ENCODE data around the gene ZNF414. TPM values are rescaled to one million over a fixed set of nuclear protein-coding genes. Genes with fewer than 3 reads are reported as not detected.

ZNF414 gene
- total and polyA plus RNA-seq, 10 of the 15 experiments (the other 5 are each of a cell fraction or from before 2014, with no cell fraction given): 0.16 to 23.7 (median 5.3) TPM; not detected in 1

DNA sequence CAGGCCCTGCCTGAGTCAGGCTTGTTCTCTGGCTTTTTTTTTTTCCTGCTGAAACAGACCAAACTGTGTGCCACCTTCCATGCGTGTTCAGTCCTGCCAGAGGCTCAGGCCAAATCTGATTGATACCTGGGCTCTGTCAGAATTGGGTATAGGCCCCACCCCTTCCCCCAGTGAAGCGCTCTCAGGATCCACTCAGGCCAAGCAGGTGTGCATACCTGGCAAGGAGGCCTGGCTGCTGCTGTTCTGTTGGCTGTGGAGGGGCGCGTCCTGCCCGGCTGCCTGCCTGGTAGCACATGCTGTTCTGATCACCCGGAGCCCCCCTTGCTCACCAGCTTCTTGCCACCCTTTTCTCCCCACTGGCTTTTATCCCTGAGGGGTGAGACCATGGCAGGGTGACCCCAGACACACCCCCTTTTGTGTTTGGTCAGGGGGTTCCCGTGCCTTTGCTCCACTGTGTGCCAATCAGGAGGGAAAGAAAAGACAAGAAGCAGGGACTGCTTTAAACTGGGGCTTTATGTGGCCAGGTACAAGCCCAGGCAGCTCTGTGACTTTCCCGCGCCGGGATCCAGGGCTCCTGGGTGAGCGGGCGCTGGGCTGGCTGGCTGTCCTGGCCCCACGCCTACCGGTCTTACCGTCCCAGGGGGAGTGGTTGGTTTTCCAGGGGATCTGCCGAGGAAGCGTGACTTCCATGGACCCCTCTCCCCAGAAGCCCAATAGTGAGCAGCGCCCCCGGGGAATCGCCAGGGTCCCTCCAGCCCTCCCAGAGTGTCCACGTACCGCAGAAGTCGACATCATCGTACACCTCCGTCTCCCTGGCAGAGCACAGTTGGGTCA is 24.2 kb downstream of the ZNF414 start:
- Histone ChIP-seq H3K4me2 (ENCODE audit: control insufficient read depth, insufficient read depth) (no peak overlapping the region), H3K4me3 (no peak overlapping the region), H3K27me3 (replicated peaks in 1 of 2; ENCODE audit: control insufficient read depth in 2 of 2, insufficient read depth in 2 of 2, low read length in 1 of 2) (no peaks in the 10 kb centered on the region), H3K9ac (ENCODE audit: control insufficient read depth, insufficient read depth, low read length) (no peak overlapping the region), H3K4me1 (ENCODE audit: control insufficient read depth, insufficient read depth, low read length) (peaks cover 7% of the 10 kb centered on the region), H3K36me3 (ENCODE audit: control insufficient read depth in 2 of 2, insufficient read depth in 2 of 2, low read length in 1 of 2) (peaks cover 32 to 38% of the 10 kb centered on the region in 2 experiments), H4K20me1 (ENCODE audit: control insufficient read depth, insufficient read depth) (no peaks in the 10 kb centered on the region; the same call in 1 of the 2 replicates), H3K27ac (ENCODE audit: control insufficient read depth, insufficient read depth) (no peak overlapping the region), H2AFZ (ENCODE audit: control insufficient read depth, low read depth, low read length) (no peak overlapping the region), H3K79me2 (ENCODE audit: control insufficient read depth, insufficient read depth, low read length) (no peaks in the 10 kb centered on the region), H3K9me3 (replicated peaks; ENCODE audit: control insufficient read depth, insufficient read depth, low read length) (no peaks in the 10 kb centered on the region)
- CTCF ChIA-PET: no interaction called here
- WGBS (ENCODE audit: insufficient coverage, insufficient replicate concordance, low lambda C conversion rate, missing lambda C conversion rate): 92% methylated on average over 25 of the region's 25 CpGs
- intact Hi-C loops (cut with micrococcal nuclease; ENCODE audit: unreplicated experiment): no loop called here
- RAD21 ChIA-PET (ENCODE audit: unreplicated experiment): no interaction called here
- POLR2A ChIA-PET: no interaction called here
- BruUV-seq (replicated peaks): no TSS peak
- ATAC-seq: peak; percentile 37
- no peak for DNase-seq (ENCODE audit: low read depth, low spot score)
- in situ Hi-C loops (cut with MboI): no loop called here
- SMC1A ChIA-PET (ENCODE audit: uncharacterized antibody, unreplicated experiment): no interaction called here
- no peak for FAIRE-seq
- no peak for TF ChIP-seq IKZF2 (IDR thresholded peaks at IDR 0.05)
- peak; percentile 39; the same call in 1 of the 2 replicates for TF ChIP-seq POLR2AphosphoS5 (IDR thresholded peaks at IDR 0.05; ENCODE audit: low read length)
- peak; percentile 67 for TF ChIP-seq POLR2A (IDR thresholded peaks at IDR 0.05; ENCODE audit: low read depth, low read length)
- TF ChIP-seq MTA2 (IDR thresholded peaks at IDR 0.05; ENCODE audit: low read depth): no peak
- TF ChIP-seq MYB (IDR thresholded peaks at IDR 0.05; ENCODE audit: borderline replicate concordance, low read depth, low read length): no peak
- TF ChIP-seq, protein P1, sequence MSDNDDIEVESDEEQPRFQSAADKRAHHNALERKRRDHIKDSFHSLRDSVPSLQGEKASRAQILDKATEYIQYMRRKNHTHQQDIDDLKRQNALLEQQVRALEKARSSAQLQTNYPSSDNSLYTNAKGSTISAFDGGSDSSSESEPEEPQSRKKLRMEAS (IDR thresholded peaks at IDR 0.05; ENCODE audit: low read depth, low read length): no peak
- TF ChIP-seq, protein P2, sequence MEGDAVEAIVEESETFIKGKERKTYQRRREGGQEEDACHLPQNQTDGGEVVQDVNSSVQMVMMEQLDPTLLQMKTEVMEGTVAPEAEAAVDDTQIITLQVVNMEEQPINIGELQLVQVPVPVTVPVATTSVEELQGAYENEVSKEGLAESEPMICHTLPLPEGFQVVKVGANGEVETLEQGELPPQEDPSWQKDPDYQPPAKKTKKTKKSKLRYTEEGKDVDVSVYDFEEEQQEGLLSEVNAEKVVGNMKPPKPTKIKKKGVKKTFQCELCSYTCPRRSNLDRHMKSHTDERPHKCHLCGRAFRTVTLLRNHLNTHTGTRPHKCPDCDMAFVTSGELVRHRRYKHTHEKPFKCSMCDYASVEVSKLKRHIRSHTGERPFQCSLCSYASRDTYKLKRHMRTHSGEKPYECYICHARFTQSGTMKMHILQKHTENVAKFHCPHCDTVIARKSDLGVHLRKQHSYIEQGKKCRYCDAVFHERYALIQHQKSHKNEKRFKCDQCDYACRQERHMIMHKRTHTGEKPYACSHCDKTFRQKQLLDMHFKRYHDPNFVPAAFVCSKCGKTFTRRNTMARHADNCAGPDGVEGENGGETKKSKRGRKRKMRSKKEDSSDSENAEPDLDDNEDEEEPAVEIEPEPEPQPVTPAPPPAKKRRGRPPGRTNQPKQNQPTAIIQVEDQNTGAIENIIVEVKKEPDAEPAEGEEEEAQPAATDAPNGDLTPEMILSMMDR (IDR thresholded peaks at IDR 0.05 in 2 of 3, conservative IDR thresholded peaks at IDR 0.05 in 1 of 3; ENCODE audit: control insufficient read depth in 2 of 3, extremely low read depth in 1 of 3, insufficient read depth in 1 of 3, low read depth in 3 of 3, low read length in 3 of 3): no peak
- TF ChIP-seq PAX8 (IDR thresholded peaks at IDR 0.05): no peak
- no peak for TF ChIP-seq SMAD5 (IDR thresholded peaks at IDR 0.05; ENCODE audit: low read depth)
- no peak for TF ChIP-seq FOS (IDR thresholded peaks at IDR 0.05; ENCODE audit: borderline replicate concordance, extremely low read depth, insufficient read length)
- no peak for TF ChIP-seq BCL11A (IDR thresholded peaks at IDR 0.05; ENCODE audit: low read depth, low read length)
- no peak for TF ChIP-seq RFX5 (IDR thresholded peaks at IDR 0.05; ENCODE audit: low read depth, low read length)
- no peak for TF ChIP-seq JUND (IDR thresholded peaks at IDR 0.05; ENCODE audit: low read depth, low read length)
- no peak for TF ChIP-seq RBBP5 (conservative IDR thresholded peaks at IDR 0.05)
- TF ChIP-seq FOXM1 (IDR thresholded peaks at IDR 0.05; ENCODE audit: low read depth, low read length): 0 out of 2 replicates have a peak, but pooled peaks have one; percentile 12
- TF ChIP-seq EED (IDR thresholded peaks at IDR 0.05; ENCODE audit: low read depth): no peak
- TF ChIP-seq, protein P3, sequence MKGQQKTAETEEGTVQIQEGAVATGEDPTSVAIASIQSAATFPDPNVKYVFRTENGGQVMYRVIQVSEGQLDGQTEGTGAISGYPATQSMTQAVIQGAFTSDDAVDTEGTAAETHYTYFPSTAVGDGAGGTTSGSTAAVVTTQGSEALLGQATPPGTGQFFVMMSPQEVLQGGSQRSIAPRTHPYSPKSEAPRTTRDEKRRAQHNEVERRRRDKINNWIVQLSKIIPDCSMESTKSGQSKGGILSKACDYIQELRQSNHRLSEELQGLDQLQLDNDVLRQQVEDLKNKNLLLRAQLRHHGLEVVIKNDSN (IDR thresholded peaks at IDR 0.05; ENCODE audit: borderline replicate concordance, extremely low read length, insufficient read depth, low read depth, low read length): no peak
- TF ChIP-seq, protein P4, sequence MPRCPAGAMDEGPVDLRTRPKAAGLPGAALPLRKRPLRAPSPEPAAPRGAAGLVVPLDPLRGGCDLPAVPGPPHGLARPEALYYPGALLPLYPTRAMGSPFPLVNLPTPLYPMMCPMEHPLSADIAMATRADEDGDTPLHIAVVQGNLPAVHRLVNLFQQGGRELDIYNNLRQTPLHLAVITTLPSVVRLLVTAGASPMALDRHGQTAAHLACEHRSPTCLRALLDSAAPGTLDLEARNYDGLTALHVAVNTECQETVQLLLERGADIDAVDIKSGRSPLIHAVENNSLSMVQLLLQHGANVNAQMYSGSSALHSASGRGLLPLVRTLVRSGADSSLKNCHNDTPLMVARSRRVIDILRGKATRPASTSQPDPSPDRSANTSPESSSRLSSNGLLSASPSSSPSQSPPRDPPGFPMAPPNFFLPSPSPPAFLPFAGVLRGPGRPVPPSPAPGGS (IDR thresholded peaks at IDR 0.05; ENCODE audit: borderline replicate concordance, insufficient read depth, low read depth, low read length, poor library complexity, severe bottlenecking): peak; percentile 12
- TF ChIP-seq, protein P5, sequence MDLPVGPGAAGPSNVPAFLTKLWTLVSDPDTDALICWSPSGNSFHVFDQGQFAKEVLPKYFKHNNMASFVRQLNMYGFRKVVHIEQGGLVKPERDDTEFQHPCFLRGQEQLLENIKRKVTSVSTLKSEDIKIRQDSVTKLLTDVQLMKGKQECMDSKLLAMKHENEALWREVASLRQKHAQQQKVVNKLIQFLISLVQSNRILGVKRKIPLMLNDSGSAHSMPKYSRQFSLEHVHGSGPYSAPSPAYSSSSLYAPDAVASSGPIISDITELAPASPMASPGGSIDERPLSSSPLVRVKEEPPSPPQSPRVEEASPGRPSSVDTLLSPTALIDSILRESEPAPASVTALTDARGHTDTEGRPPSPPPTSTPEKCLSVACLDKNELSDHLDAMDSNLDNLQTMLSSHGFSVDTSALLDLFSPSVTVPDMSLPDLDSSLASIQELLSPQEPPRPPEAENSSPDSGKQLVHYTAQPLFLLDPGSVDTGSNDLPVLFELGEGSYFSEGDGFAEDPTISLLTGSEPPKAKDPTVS (IDR thresholded peaks at IDR 0.05; ENCODE audit: low read depth, low read length): no peak

All from GM12878 (cell line).